Psoas muscle (tissue), 8 donors: Measurements from ENCODE around the gene EML5. TPM values are rescaled to one million over a fixed set of nuclear protein-coding genes. Genes with fewer than 3 reads are reported as not detected.

Source experiments
- ATAC-seq, 4 donors: fragments of 200-7000 bp; cut with Tn5 transposase; one replicate each; pipeline ENCODE4 v1.9.1; 2020; ENCODE audit warnings: moderate library complexity in 3 of 4, mild to moderate bottlenecking in 2 of 4
- DNase-seq, 2 donors: peaks; one replicate each; pipeline ENCODE4 v3.0.0-alpha.2; 2020
- H3K27ac ChIP-seq: fragments of 200-600 bp; one replicate; pipeline ENCODE4 v1.8.0; 2022
- H3K27me3 ChIP-seq, 3 donors: fragments of 200-600 bp in 1 of 3; one replicate each; pipeline versions ENCODE4 v1.6.1 to v1.8.0; 2013 to 2022; ENCODE audit warnings: low read length in 2 of 3, mild to moderate bottlenecking in 2 of 3, moderate library complexity in 1 of 3; ENCODE audit not compliant: insufficient read depth in 3 of 3
- H3K36me3 ChIP-seq, 2 donors: fragments of 200-600 bp in 1 of 2; one replicate each; pipeline versions ENCODE4 v1.6.1 to v1.8.0; 2013 to 2022; ENCODE audit warnings: low read depth in 1 of 2, mild to moderate bottlenecking in 1 of 2, moderate library complexity in 1 of 2; ENCODE audit not compliant: insufficient read depth in 1 of 2
- H3K4me1 ChIP-seq: fragments of 200-600 bp; one replicate; pipeline ENCODE4 v1.8.0; 2022
- H3K4me3 ChIP-seq: fragments of 200-600 bp; one replicate; pipeline ENCODE4 v1.8.0; 2022; ENCODE audit warnings: mild to moderate bottlenecking
- H3K9me3 ChIP-seq: fragments of 200-600 bp; one replicate; pipeline ENCODE4 v1.8.0; 2022
- WGBS, 3 donors: extraction: QIAGEN DNeasy Blood & Tissue Kit; methylation state at CpG; one replicate each; pipeline versions ENCODE4 v1.1.6 to v1.1.7; 2013; 5-methylcytosine and 5-hydroxymethylcytosine counted together
- intact Hi-C, 2 donors: fragments of 100-400 bp; cut with DNase I; formaldehyde crosslinking; loops; one replicate each; pipeline versions ENCODE4 v1.11.0 to v1.14.2; 2022
- polyA plus RNA-seq, 3 donors: library from polyadenylated mRNA; stranded (reverse); fragments of 200-250 nt; gene quantifications; one replicate each; pipeline ENCODE4 v1.2.3, GENCODE V29; 2013
- total RNA-seq, 4 donors: library from RNA; stranded (reverse); fragmentation: NEBNext Ultra II Directional in 2 of 4; extraction: Animal tissue kit (Norgen Biotek cat#: 25700) in 2 of 4; gene quantifications; one replicate each; pipeline versions ENCODE4 v1.2.1 to v1.2.4, GENCODE V29; 2021 to 2023
- TF ChIP-seq, protein P1 (sequence below): fragments of 200-600 bp; IDR thresholded peaks from one replicate; pipeline ENCODE4 v1.8.0; 2022; ENCODE audit warnings: antibody characterized with exemption
- donor health status: healthy with polysubstance abuse.
- donor health status: DM: no; HTN: no; CAD: no; lungs with moderate emphysema.
- donor health status: Bipolar disorder and iron deficiency.
- donor health status: healthy.
- donor health status: DM: yes; HTN: yes; CAD: no.
- donor health status: DM: no; HTN: no; CAD: no.
- donor health status: DM: no; HTN: no; CAD: no.
- donor health status: DM: yes; HTN: yes; CAD: no.

Gene EML5
- total and polyA plus RNA-seq, 7 donors, result 0.04 to 0.24 (median 0.17) TPM

DNA sequence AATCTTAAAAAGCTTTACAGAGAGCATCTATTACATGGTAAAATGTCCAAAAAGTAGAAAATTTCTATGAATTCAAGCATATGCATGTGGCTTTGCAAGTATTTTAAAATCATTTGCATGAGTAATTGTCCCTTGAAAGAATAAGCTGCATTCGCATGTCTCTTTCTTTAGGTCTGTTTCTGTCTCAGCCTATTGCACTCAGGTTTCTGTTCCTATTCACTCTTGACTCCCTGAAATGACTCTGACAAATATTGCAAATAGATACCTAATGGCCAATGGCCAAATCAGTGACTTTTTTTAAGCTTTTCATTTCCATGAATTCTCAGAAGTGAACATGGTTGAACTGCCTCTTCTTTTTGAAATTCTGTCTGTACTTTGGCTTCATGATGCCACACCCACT lies 25.3 kb upstream of the EML5 start:
- TF ChIP-seq, protein P1, sequence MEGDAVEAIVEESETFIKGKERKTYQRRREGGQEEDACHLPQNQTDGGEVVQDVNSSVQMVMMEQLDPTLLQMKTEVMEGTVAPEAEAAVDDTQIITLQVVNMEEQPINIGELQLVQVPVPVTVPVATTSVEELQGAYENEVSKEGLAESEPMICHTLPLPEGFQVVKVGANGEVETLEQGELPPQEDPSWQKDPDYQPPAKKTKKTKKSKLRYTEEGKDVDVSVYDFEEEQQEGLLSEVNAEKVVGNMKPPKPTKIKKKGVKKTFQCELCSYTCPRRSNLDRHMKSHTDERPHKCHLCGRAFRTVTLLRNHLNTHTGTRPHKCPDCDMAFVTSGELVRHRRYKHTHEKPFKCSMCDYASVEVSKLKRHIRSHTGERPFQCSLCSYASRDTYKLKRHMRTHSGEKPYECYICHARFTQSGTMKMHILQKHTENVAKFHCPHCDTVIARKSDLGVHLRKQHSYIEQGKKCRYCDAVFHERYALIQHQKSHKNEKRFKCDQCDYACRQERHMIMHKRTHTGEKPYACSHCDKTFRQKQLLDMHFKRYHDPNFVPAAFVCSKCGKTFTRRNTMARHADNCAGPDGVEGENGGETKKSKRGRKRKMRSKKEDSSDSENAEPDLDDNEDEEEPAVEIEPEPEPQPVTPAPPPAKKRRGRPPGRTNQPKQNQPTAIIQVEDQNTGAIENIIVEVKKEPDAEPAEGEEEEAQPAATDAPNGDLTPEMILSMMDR, result no peak
- Histone ChIP-seq H3K9me3 (no peaks in the 10 kb centered on the region), H3K36me3 (no peaks in the 10 kb centered on the region), H3K4me1 (no peaks in the 10 kb centered on the region), H3K27ac (no peak overlapping the region), H3K4me3 (no peak overlapping the region), H3K27me3 (no peaks in the 10 kb centered on the region)
- DNase-seq (no peak), ATAC-seq (no peak)
- intact Hi-C loops, result no loop called here
- 91 to 100% (median 92%) methylated on average over 1 of the region's 1 CpG for WGBS, 3 donors

DNA sequence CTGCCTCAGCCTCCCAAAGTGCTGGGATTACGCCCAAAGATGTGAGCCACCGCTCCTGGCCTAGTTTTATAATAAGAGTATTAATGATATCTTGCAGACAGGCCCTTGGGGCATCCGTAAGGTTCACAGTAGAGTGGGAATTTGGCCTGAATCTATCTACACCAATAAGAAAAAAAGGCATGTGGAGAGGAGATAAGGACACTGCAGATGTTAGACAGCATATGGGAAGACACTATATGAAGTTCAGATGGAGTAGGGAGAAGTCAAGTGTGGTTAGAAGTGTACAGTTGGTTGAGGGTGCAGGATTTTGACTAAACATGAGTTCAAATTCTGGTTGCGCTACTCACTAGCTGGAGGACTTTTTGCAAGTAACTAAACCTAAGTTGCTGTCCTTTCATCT lies 23.2 kb upstream of the EML5 start:
- 94 to 97% (median 96%) methylated on average over 4 of the region's 4 CpGs for WGBS, 3 donors
- intact Hi-C loops, result no loop called here
- no peaks in the 10 kb centered on the region for H3K9me3 ChIP-seq
- no peaks in the 10 kb centered on the region for H3K27me3 ChIP-seq
- H3K4me3 ChIP-seq, result no peak overlapping the region
- TF ChIP-seq, protein P1, result no peak
- no peak for DNase-seq
- ATAC-seq, result no peak
- no peaks in the 10 kb centered on the region for H3K36me3 ChIP-seq
- H3K27ac ChIP-seq, result no peak overlapping the region
- no peaks in the 10 kb centered on the region for H3K4me1 ChIP-seq

DNA sequence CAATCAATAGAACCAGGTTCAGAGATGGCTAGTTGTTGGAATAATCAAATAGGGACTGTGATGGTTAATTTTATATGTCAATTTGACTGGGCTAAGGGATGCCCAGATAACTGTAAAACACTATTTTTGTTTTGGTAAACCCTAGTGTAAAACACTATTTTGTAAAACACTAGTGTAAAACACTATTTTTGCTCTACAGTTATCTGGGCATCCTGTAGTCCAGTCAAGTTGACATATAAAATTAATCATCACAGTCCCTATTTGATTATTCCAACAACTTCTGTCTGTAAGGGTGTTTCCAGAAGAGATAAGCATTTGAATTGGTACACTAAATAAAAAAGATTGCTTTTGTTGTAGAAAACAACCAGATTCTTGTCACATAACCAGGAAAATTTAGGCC lies 15.6 kb upstream of the EML5 start:
- intact Hi-C loops, result no loop called here
- ATAC-seq, result no peak
- H3K27me3 ChIP-seq, result peaks cover 0 to 4% (median 0%) of the 10 kb centered on the region in 3 donors

DNA sequence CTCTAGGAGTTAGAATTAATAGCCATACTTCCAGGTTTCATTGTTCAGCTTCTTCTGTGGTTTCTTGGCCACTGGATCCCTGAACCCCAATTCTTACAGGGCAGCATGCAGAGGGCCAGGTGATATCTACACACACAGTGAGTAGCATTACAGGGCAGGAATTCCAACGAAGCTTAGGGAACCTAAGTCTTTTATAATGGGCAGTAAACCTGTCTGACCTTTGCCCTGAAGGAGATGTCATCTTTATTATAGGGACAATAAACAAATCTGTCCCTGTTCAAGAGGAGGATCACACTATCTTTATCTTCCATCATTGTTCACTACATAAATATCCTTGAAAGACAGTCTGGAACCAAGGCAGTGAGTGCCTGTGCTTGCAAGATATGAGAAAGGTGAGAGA lies 11.7 kb upstream of the EML5 start:
- H3K27me3 ChIP-seq, result peaks cover 0 to 4% (median 0%) of the 10 kb centered on the region in 3 donors
- H3K4me1 ChIP-seq, result no peaks in the 10 kb centered on the region
- 23 to 37% (median 32%) methylated on average over 1 of the region's 1 CpG for WGBS, 3 donors
- intact Hi-C loops, result no loop called here
- H3K27ac ChIP-seq, result no peak overlapping the region
- no peak overlapping the region for H3K4me3 ChIP-seq
- DNase-seq (no peak), ATAC-seq (no peak)
- no peaks in the 10 kb centered on the region for H3K9me3 ChIP-seq
- TF ChIP-seq, protein P1, result no peak
- no peaks in the 10 kb centered on the region for H3K36me3 ChIP-seq

More for the DNA sequence above, 15.6 kb upstream of the EML5 start:
- TF ChIP-seq, protein P1, result no peak
- DNase-seq, result no peak
- H3K27ac ChIP-seq, result no peak overlapping the region
- no peaks in the 10 kb centered on the region for H3K36me3 ChIP-seq
- no peak overlapping the region for H3K4me3 ChIP-seq
- H3K4me1 ChIP-seq, result no peaks in the 10 kb centered on the region
- H3K9me3 ChIP-seq, result no peaks in the 10 kb centered on the region

DNA sequence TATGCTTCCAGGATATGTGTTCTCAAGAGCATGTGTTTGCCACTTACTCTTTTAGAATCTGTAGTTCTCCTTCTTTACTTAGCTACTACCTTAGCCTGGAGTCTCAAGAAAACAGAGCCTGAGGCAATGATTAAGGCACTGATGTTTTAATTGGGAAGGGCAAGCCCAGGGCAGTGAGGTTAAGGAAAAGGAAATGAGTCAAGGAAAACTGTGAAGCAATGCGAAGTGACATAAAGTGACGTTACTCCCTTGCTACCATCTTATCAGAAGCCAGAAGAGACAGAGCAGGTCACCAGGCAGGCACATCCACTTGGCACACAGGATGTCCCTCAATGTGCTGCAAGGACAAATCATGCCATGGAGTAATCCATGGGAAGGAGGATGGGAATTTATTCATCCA lies 11.3 kb upstream of the EML5 start:
- no peak for ATAC-seq
- Histone ChIP-seq H3K4me1 (no peaks in the 10 kb centered on the region), H3K9me3 (no peaks in the 10 kb centered on the region), H3K27me3 (peaks cover 0 to 4% (median 0%) of the 10 kb centered on the region in 3 donors), H3K4me3 (no peak overlapping the region), H3K36me3 (no peaks in the 10 kb centered on the region), H3K27ac (no peak overlapping the region)
- intact Hi-C loops, result no loop called here
- TF ChIP-seq, protein P1, result no peak
- WGBS, 3 donors, result 68 to 82% (median 74%) methylated on average over 2 of the region's 2 CpGs
- DNase-seq, result no peak
